Activated effector memory CD4-positive, alpha-beta T cell treated with anti-CD3 and anti-CD28 coated beads, Interleukin-2, amount 50 U/mL, for 16 hours (primary cell): ENCODE measurements around the gene EFCAB11.
A peak's percentile ranks its signal among the peaks of the same experiment; 100 is the strongest.

Experiments
- DNase-seq: peaks from one replicate; pipeline ENCODE4 v3.0.0-alpha.2; 2020

Gene EFCAB11

DNA sequence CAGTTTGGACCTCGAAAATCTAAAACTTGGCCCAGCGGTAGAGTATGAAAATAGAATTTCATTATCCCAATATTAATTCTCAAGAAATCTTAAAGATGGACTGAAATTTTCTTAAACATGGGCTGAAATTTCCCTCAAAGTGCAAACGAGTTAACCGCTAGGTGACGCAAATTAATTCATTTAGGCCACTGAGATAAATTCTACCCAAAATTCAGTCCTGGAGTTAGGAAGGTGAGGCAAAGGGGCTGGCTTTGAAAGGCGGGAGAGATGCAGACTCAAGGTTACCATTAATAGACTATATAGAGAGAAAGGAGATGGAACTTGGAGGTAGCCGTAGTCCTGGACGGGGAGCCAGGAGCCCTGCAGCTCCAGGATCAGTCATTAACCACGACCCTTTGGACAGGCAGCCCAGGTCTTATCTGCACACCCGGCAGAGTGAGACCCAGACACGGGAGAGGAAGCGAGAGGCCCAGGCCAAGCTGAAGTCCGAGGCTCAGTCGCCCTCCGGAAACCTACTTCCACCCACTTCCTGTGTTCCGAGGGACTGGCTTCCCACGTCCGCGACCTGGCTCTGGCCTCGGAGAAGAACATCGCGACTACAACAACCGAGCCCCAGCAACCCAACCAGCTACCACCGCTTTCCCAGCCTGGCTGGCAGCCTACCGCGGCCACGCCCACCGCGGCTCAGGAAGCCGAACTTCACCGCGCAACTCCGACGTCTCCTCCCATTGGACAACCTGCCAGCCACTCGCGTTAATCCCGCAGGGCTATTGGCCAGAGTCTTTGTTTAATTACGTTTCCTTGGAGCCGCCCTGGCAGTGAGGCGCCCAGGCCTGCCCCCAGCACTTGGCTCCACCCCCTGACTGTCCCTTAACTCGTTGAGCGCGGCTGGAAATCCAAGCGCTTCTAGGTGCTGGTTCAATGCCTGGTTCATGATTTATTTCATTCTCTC lies at the start of gene EFCAB11:
Gene EFCAB11, minus strand, starts transcription at position 661 of the 952 bp plus-strand sequence. Its CDS starts 70 bp downstream, at position 591.
- peak; percentile 98 for DNase-seq

DNA sequence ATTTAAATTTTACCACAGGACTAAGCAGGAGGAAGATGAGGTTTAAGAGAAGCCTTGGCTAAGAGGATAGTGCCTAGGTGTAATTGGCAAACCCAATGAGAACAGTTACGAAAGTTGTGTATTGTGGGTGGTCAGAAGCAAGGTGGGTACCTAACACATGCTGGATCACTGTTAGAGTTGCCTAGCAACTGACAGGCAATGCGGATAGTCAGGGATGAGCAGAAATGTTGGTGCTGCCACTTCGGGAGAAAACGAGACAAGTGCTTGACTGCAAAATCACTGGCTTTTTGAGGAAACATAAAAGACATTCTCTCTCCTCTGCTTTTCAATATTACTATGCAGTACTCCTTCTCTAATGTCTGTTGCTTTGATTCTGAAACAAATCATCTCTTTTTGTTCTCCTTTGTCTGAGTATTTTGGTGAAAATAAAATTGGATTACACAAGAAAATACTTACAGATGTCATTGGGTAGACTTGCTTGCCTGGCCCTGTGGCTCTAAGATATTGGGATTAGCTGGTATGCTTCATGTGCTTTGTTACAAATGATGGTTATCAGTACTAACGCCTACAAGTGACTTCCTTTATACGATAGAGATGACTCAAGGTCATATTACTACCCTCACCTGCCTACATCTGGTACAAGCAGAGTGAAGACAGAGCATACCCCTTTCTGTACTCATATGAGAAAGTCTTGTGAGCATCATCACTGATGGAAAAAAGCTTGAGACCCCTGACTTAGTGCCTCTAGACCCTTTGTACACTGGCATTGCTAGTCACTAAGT lies 49.2 kb upstream of the EFCAB11 start:
- DNase-seq, result no peak

DNA sequence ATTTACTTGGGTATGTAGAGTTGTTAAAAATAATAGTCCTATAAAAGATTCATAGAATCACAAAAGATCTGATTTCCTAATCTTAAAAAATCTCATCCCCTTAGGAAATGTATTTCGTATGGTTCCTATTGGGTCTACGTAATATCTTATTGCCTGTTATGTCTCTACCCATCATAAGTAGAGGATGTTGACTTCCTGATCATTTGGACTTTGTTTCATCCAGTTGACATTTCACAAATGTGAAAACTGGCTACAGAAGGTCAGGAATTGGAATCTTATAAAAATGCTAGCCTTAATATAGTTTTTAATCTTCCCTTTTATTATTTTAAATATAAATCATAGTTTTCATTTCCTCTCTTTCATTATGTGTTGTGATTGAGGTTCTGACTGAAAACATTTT lies 46.4 kb upstream of the EFCAB11 start:
- DNase-seq, result no peak

DNA sequence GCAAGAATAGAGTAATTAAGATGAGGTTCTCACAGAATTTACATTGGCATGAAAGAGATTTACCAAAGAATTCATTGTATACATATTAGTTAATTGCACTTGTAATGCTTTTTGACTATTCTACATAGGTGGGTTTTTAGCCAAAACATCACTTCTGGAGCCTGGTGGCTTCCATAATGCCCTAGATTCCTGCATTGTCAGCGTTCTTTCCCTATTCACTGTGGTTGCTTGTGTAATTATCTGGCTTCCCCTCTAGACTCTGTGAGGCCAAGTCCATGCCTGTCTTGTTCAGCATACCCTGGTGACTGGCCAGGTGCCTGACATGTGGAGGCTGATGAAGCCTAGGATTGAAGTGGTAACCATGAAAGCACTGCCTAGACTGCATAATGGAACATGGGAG lies 42.4 kb upstream of the EFCAB11 start:
- DNase-seq, result no peak

- no peak for DNase-seq
Observed at GRCh38 chr14:89992273-89992672, 37.7 kb upstream of the EFCAB11 start.

GRCh38 chr14:89990623-89991275 lies 36.2 kb upstream of the EFCAB11 start:
- no peak for DNase-seq

DNA sequence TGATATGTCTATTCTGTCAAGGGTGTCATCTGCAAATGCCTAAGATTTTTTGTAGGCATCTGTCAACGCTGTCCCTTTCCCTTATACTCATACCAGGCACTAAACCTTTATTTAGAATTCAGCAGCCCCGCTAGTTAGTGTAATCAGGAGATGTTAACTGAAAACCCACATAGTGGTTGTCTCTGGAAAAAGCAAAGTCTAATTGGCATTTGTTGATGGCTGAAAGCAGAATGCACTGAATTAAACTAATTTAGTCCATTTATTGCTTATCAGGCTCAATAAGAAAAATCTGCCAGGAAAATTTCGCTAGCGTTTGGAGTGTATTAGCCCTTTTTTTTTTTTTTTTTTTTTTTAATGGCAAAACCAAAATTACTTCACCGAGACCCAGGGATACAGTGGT lies 35.7 kb upstream of the EFCAB11 start:
- DNase-seq, result no peak

GRCh38 chr14:89988787-89989186 lies 34.3 kb upstream of the EFCAB11 start:
- no peak for DNase-seq

GRCh38 chr14:89987161-89987475 lies 32.6 kb upstream of the EFCAB11 start:
- no peak for DNase-seq

DNA sequence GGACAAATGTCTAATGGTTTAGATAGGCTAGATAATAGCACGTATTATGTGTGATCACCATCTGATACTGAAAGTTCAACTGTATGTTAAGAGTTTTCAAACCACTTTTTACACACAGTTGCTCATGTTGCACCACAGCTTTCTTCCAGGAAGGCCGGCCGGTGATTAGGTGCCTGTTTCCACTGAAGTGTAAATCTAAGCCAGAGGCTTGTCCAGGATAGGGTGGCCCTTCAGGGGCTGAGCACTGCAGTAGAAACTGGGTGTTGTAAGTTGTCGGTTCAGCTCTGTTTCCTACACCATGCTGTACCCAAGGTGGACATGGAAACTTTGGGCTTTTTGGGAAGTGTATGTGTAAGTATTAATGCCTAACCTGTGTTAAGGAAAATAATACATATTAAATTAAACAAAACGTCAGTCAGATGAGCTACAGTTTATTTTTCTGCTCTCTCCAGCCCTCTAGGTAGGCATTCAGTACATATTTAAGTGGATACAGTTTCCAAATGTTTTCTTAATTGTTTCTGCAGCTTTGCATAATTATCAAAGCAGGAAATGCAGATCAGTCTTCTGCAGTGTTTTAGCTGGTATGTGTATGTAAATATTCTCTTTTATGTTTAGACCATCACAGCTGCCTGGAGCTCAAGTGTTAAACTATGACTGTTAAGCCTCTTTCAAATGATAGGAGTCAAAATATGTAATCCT lies 32.1 kb upstream of the EFCAB11 start:
- no peak for DNase-seq

- DNase-seq, result no peak
Observed at GRCh38 chr14:89983375-89983774, 28.8 kb upstream of the EFCAB11 start.

DNA sequence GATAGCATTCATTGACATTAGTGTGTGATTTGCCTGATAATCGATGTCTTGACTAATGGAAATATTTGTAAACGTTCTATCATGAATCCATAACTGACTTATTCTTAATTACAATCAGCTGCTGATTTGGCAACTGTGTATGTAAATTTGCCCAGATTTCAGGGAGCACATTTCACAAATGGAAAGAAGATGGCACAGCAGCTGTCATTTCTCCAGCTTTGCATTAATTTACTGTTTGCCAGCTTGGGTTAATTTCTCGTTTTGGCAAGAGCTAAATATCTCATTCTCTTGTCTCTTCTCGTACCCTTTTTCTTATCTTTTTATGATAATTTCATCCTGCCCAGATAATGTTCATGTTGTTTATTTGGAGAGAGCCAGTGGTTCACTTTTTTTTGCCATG lies 24.1 kb upstream of the EFCAB11 start:
- DNase-seq, result no peak

- DNase-seq, result no peak
Observed at GRCh38 chr14:89977668-89978067, 23.1 kb upstream of the EFCAB11 start.

DNA sequence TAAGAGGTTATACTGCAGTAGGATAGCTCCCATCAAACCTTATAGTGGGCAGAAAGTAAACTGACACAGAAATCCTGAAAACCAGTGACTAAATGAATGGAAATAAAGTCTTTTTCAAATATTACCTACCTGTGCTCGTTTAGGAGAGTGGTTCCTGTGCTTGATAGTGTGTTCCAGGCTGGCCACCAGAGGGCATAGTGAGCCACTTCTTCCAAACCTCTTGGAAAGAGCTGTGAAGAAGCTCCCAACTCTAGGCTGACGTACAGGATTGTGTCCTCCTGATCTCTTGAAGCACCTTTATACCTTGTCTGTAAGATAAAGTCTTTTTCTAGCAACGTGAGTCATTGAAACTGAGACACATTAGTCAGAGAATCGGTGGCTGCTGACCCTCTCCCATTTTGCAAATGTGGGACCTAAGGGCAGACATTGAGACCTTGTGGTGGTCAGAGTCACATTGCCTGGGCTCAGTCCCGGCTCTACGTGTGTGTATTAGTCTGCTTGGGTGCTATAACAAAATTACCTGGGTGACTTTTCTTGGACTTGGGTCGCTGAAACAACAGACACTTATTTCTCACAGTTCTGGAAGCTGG lies 18.8 kb upstream of the EFCAB11 start:
- DNase-seq, result peak; percentile 80

DNA sequence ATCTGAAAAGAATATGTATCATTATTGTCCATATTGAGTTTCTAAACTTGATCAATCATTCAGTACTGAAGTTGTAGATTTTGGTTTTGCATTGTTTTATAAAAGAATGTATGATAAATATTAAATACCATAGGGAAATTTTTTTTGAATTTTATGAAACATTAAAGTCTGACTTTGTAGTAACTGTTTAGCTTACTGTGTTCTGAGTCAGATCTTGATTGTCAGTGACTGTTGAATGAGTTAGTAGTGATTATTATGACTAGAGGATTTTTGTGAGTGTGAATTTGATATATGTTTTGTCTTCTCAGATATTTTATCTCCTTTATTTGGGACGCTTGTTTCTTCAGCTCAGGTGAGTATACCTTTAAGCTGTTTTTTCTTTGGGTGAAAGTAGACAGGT lies 11.3 kb upstream of the EFCAB11 start:
- no peak for DNase-seq

DNA sequence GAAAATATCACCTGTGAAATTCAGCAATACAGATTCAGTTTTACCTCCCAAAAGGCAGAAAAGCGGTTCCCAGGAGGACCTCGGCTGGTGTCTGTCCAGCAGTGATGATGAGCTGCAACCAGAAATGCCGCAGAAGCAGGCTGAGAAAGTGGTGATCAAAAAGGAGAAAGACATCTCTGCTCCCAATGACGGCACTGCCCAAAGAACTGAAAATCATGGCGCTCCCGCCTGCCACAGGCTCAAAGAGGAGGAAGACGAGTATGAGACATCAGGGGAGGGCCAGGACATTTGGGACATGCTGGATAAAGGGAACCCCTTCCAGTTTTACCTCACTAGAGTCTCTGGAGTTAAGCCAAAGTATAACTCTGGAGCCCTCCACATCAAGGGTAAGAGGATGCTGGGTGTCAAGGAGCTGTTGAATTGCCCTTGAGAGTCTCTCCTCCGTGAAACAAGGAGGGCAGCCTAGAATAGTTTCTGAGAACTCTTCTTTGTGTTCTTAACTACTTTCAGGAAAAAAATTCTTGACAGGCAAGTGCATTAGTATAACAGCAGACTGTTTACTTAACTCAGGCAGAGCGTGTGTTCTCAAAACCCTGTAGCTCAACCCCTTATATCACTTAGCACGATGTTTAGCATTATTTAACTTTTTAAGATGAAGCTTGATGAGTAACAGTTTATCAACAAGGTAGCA lies 8.9 kb upstream of the EFCAB11 start:
- DNase-seq, result no peak

- no peak for DNase-seq
Observed at GRCh38 chr14:89960914-89961313, 6.4 kb upstream of the EFCAB11 start.

DNA sequence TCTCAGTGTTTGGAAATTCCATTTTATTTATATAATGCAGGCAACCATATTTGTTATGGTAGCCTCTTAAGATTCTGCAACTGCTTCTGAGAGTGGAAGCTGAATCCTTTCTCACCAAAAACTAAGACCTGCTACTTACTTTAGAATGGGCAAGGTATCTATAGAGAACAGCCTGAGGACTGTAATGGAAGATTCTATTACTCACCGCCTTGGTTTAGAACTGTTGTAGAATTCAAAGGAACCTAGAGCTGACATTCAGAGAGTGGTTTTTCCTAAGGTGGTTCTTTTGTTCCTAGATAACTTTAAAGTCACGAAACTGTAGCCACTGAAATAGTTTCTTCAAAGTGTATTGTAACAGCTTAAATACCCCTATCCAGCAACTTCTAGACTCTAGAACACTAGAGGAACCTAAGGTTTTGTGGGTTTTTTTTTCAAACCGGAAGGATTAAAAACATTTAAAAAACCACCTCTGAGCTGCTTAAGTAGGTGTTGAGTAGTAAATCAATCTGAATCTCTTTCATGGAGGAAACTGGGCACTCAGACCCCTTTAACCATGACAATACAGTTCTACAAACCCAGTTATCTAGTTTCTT lies 5.4 kb upstream of the EFCAB11 start:
- no peak for DNase-seq

- no peak for DNase-seq
Observed at GRCh38 chr14:89958966-89959365, 4.4 kb upstream of the EFCAB11 start.

DNA sequence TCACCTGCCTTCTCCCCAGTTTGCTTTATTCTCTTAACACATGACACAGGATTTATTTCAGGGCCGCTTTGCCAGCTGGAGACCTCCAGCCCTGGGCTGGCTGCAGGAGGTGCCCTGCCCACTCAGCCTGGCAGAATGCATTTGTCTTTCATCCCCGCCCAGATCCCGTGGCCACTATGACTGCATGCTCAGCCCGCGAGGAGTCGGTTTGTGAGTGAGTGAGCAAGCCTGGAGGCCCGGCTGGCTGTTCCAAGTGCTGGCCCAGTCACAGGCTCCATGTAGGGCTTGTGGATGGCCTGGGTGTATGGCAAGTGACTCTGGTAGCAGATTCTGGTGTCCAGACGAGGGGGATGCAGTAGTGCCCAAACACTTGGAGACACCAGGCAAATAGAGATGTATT lies 3.3 kb upstream of the EFCAB11 start:
- no peak for DNase-seq

DNA sequence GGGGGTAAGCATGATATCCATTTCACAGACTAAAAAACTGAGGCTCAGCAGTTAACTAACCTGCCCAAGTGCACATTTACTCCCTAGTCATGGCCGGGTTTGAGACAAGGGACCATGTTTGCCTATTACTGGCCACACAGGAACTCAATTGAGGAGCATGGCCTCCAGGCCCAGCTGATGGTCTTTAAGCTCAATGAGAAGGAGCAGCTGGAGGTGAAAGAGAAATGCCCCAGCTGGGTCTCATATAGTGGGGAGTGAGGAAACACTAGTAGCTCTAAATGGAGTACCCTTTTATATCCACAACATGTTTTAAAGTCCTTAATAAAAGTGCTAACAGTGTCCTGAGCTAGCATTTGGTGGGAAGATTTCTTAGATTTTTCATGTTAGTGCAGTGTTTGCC lies 2.8 kb upstream of the EFCAB11 start:
- DNase-seq, result no peak

GRCh38 chr14:89956661-89957009 lies 2.1 kb upstream of the EFCAB11 start:
- DNase-seq, result no peak
